Trophoblast cell (in vitro differentiated cells and primary cell): ENCODE measurements around the gene RAB27B.

Source experiments
- DNase-seq, 2 donors: peaks; one replicate each; pipeline ENCODE4 v3.0.0-alpha.2; 2016
- H2AFZ ChIP-seq: 2 replicates; pipeline ENCODE4 v1.6.1; 2013; ENCODE audit warnings: low read length, moderate library complexity, mild to moderate bottlenecking; ENCODE audit not compliant: insufficient read depth, poor library complexity
- H2AK5ac ChIP-seq: 2 replicates; pipeline ENCODE4 v1.6.1; 2013; ENCODE audit warnings: mild to moderate bottlenecking, low read length
- H2BK120ac ChIP-seq: 2 replicates; pipeline ENCODE4 v1.6.1; 2013; ENCODE audit warnings: low read length, mild to moderate bottlenecking, moderate library complexity; ENCODE audit not compliant: insufficient read depth, poor library complexity
- H2BK12ac ChIP-seq: 2 replicates; pipeline ENCODE4 v1.6.1; 2013; ENCODE audit warnings: mild to moderate bottlenecking, low read length, moderate library complexity
- H2BK5ac ChIP-seq: 2 replicates; pipeline ENCODE4 v1.6.1; 2013; ENCODE audit warnings: low read length, low read depth, moderate library complexity, mild to moderate bottlenecking; ENCODE audit not compliant: poor library complexity
- H3K14ac ChIP-seq: 2 replicates; pipeline ENCODE4 v1.6.1; 2013; ENCODE audit warnings: mild to moderate bottlenecking, low read length
- H3K18ac ChIP-seq: 2 replicates; pipeline ENCODE4 v1.6.1; 2013; ENCODE audit warnings: mild to moderate bottlenecking, low read length
- H3K23ac ChIP-seq: 2 replicates; pipeline ENCODE4 v1.6.1; 2013; ENCODE audit warnings: low read length
- H3K27ac ChIP-seq: 2 replicates; pipeline ENCODE4 v1.5.1; 2013; ENCODE audit warnings: low read depth, mild to moderate bottlenecking, inconsistent platforms, low read length, moderate library complexity
- H3K27me3 ChIP-seq: 2 replicates; pipeline ENCODE4 v1.6.1; 2013; ENCODE audit warnings: inconsistent platforms, mild to moderate bottlenecking, low read length, moderate library complexity; ENCODE audit not compliant: insufficient read depth
- H3K36me3 ChIP-seq, 2 experiments: 1 replicate in 1 of 2; 2 replicates in 1 of 2; pipeline ENCODE4 v1.6.1; 2013; ENCODE audit warnings: low read length in 2 of 2, mild to moderate bottlenecking in 2 of 2, moderate library complexity in 1 of 2; ENCODE audit not compliant: insufficient read depth in 2 of 2, control insufficient read depth in 1 of 2
- H3K4ac ChIP-seq: 2 replicates; pipeline ENCODE4 v1.6.1; 2013; ENCODE audit warnings: low read depth, mild to moderate bottlenecking, low read length, moderate library complexity
- H3K4me1 ChIP-seq, 2 experiments: 1 replicate in 1 of 2; 2 replicates in 1 of 2; pipeline ENCODE4 v1.6.1; 2013; ENCODE audit warnings: low read length in 2 of 2, mild to moderate bottlenecking in 2 of 2, moderate library complexity in 1 of 2; ENCODE audit not compliant: insufficient read depth in 2 of 2, control insufficient read depth in 1 of 2
- H3K4me2 ChIP-seq: 2 replicates; pipeline ENCODE4 v1.6.1; 2013; ENCODE audit warnings: inconsistent platforms, mild to moderate bottlenecking, low read length, moderate library complexity
- H3K4me3 ChIP-seq: 2 replicates; pipeline ENCODE4 v1.5.1; 2013; ENCODE audit warnings: mild to moderate bottlenecking, low read depth, low read length, inconsistent platforms
- H3K79me1 ChIP-seq: one replicate; pipeline ENCODE4 v1.6.1; 2013; ENCODE audit warnings: low read length
- H3K79me2 ChIP-seq: 2 replicates; pipeline ENCODE4 v1.6.1; 2013; ENCODE audit warnings: low read length, mild to moderate bottlenecking; ENCODE audit not compliant: control insufficient read depth, insufficient read depth, poor library complexity
- H3K9ac ChIP-seq: 2 replicates; pipeline ENCODE4 v1.6.1; 2013; ENCODE audit warnings: mild to moderate bottlenecking, low read length
- H3K9me3 ChIP-seq: 2 replicates; pipeline ENCODE4 v1.6.1; 2013; ENCODE audit warnings: low read depth, mild to moderate bottlenecking, control low read depth, inconsistent platforms, low read length; ENCODE audit not compliant: insufficient read depth
- H4K12ac ChIP-seq: 2 replicates; pipeline ENCODE4 v1.6.1; 2013; ENCODE audit warnings: low read depth, mild to moderate bottlenecking, low read length, moderate library complexity
- H4K8ac ChIP-seq: 2 replicates; pipeline ENCODE4 v1.6.1; 2013; ENCODE audit warnings: low read depth, mild to moderate bottlenecking, low read length, moderate library complexity
- H4K91ac ChIP-seq: one replicate; pipeline ENCODE4 v1.6.1; 2013; ENCODE audit warnings: low read depth, mild to moderate bottlenecking, low read length, moderate library complexity
- WGBS: extraction: QIAGEN DNeasy Blood & Tissue Kit; methylation state at CpG from one replicate; pipeline ENCODE4 v1.1.7; 2013; ENCODE audit warnings: missing lambda C conversion rate; ENCODE audit not compliant: insufficient read length, insufficient coverage; ENCODE audit errors: extremely low coverage; 5-methylcytosine and 5-hydroxymethylcytosine counted together

Gene RAB27B

GRCh38 chr18:54830260-54830659 is 2.0 kb downstream of the RAB27B start:
- no peak overlapping the region for H4K12ac ChIP-seq
- H4K91ac ChIP-seq: no peak overlapping the region
- H2AK5ac ChIP-seq: no peak overlapping the region
- H3K14ac ChIP-seq: no peak overlapping the region
- no peak overlapping the region for H3K4me2 ChIP-seq
- H3K18ac ChIP-seq: no peak overlapping the region
- H2BK120ac ChIP-seq: no peak overlapping the region
- no peak overlapping the region for H3K27ac ChIP-seq
- no CpG with 5 or more reads among the region's 1 CpG for WGBS
- H4K8ac ChIP-seq: no peak overlapping the region
- H2BK5ac ChIP-seq: no peak overlapping the region
- no peaks in the 10 kb centered on the region for H3K79me2 ChIP-seq
- H3K9ac ChIP-seq: no peak overlapping the region
- no peaks in the 10 kb centered on the region for H3K27me3 ChIP-seq
- H2AFZ ChIP-seq: no peak overlapping the region
- H3K4ac ChIP-seq: no peak overlapping the region
- H2BK12ac ChIP-seq: no peak overlapping the region
- H3K23ac ChIP-seq: no peak overlapping the region
- H3K9me3 ChIP-seq: no peaks in the 10 kb centered on the region
- no peaks in the 10 kb centered on the region for H3K36me3 ChIP-seq
- peak in 1 of 2 donors; percentile 13 for DNase-seq
- H3K4me1 ChIP-seq: peaks cover 3 to 4% of the 10 kb centered on the region in 2 experiments
- peaks cover 3% of the 10 kb centered on the region for H3K79me1 ChIP-seq
- no peak overlapping the region for H3K4me3 ChIP-seq

- Histone ChIP-seq H3K27ac (no peak overlapping the region), H2BK5ac (no peak overlapping the region), H3K18ac (no peak overlapping the region), H3K79me1 (peaks cover 3% of the 10 kb centered on the region), H3K36me3 (no peaks in the 10 kb centered on the region), H3K14ac (no peak overlapping the region), H4K12ac (no peak overlapping the region), H3K9ac (no peak overlapping the region), H3K9me3 (no peaks in the 10 kb centered on the region), H4K8ac (no peak overlapping the region), H3K4ac (no peak overlapping the region), H2AFZ (no peak overlapping the region), H3K23ac (no peak overlapping the region), H3K79me2 (no peaks in the 10 kb centered on the region), H2AK5ac (no peak overlapping the region), H3K4me3 (no peak overlapping the region), H3K4me1 (peaks cover 3 to 4% of the 10 kb centered on the region in 2 experiments), H3K4me2 (no peak overlapping the region), H4K91ac (no peak overlapping the region), H2BK12ac (no peak overlapping the region), H2BK120ac (no peak overlapping the region), H3K27me3 (no peaks in the 10 kb centered on the region)
- DNase-seq: no peak
- no CpG with 5 or more reads among the region's 2 CpGs for whole genome bisulfite sequencing
These were observed 2.6 kb downstream of the RAB27B start for GRCh38 chr18:54830866-54831265.

GRCh38 chr18:54835944-54836343 is 7.7 kb downstream of the RAB27B start:
- Histone ChIP-seq H2BK5ac (no peak overlapping the region), H3K27me3 (no peaks in the 10 kb centered on the region), H3K36me3 (no peaks in the 10 kb centered on the region), H3K79me2 (no peaks in the 10 kb centered on the region), H3K4me2 (no peak overlapping the region), H3K4me1 (no peaks in the 10 kb centered on the region), H3K79me1 (no peaks in the 10 kb centered on the region), H3K18ac (no peak overlapping the region), H3K9me3 (no peaks in the 10 kb centered on the region), H2BK120ac (no peak overlapping the region), H2AK5ac (no peak overlapping the region), H3K14ac (no peak overlapping the region), H2BK12ac (no peak overlapping the region), H3K27ac (no peak overlapping the region), H3K23ac (no peak overlapping the region), H3K4me3 (no peak overlapping the region), H4K12ac (no peak overlapping the region), H4K8ac (no peak overlapping the region), H3K9ac (no peak overlapping the region), H3K4ac (no peak overlapping the region), H2AFZ (no peak overlapping the region), H4K91ac (no peak overlapping the region)
- DNase-seq: no peak
- WGBS: no CpG with 5 or more reads among the region's 2 CpGs

GRCh38 chr18:54843314-54843713 is 15.0 kb downstream of the RAB27B start:
- Histone ChIP-seq H3K18ac (no peak overlapping the region), H3K79me1 (no peaks in the 10 kb centered on the region), H3K36me3 (no peaks in the 10 kb centered on the region), H3K27ac (no peak overlapping the region), H3K4ac (no peak overlapping the region), H3K4me2 (no peak overlapping the region), H2BK5ac (no peak overlapping the region), H3K23ac (no peak overlapping the region), H3K9me3 (no peaks in the 10 kb centered on the region), H4K91ac (no peak overlapping the region), H3K9ac (no peak overlapping the region), H3K14ac (no peak overlapping the region), H4K8ac (no peak overlapping the region), H4K12ac (no peak overlapping the region), H2AK5ac (no peak overlapping the region), H3K27me3 (no peaks in the 10 kb centered on the region), H3K4me3 (no peak overlapping the region), H2BK120ac (no peak overlapping the region), H3K4me1 (no peaks in the 10 kb centered on the region), H2AFZ (no peak overlapping the region), H3K79me2 (no peaks in the 10 kb centered on the region), H2BK12ac (no peak overlapping the region)
- no peak for DNase-seq
- no CpG with 5 or more reads among the region's 2 CpGs for WGBS
